SH-SY5Y (cell line): ENCODE data around the gene GALNT1.

ENCODE experiments used
- GATA2 ChIP-seq: IDR thresholded peaks from 2 replicates; pipeline ENCODE4 v1.6.1; 2011; ENCODE audit warnings: mild to moderate bottlenecking, low read depth, low read length
- GATA3 ChIP-seq: IDR thresholded peaks from 2 replicates; pipeline ENCODE4 v1.6.1; 2011; ENCODE audit warnings: low read depth, mild to moderate bottlenecking, low read length, moderate library complexity

DNA sequence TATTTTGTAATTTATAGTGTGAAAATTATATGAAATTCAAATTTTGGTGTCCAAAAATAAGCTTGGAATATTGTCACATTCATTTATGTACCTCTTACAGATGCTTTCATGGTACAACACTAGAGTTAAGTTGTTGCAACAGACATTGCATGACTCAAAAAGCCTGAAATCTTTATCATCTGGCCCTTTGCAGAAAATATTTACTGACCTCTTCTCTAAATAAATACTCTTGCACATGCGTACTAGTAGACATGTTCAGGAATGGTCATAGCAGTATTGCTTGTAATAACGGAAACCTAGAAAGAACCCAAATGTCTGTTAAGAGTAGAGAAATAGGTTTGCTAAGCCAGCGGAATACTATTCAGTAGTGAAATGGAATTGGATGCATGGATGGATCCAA lies 60.4 kb downstream of the GALNT1 start:
- TF ChIP-seq GATA2 (no peak), GATA3 (no peak)
